Tongue (tissue), 2 donors: ENCODE data around the gene SIX4. TPM values are rescaled to one million over a fixed set of nuclear protein-coding genes. Genes with fewer than 3 reads are reported as not detected.
"Not testable (repeated sequence)": the region's sequence is repeated elsewhere in the genome, so short reads cannot be mapped to it uniquely, and the experiment has no call there.

Experiments used
- DNase-seq: peaks from one replicate; pipeline ENCODE4 v3.0.0-alpha.2; 2015
- total RNA-seq: library from RNA; depleted of rRNA; stranded (reverse); fragments of >200 nt; gene quantifications from one replicate; pipeline ENCODE4 v1.2.3, GENCODE V29; 2014

Gene SIX4
- total RNA-seq, result 30.6 TPM

- DNase-seq, result peak; percentile 94
These were observed at the start of gene SIX4 for GRCh38 chr14:60723907-60724618. SIX4 (minus strand) TSS chr14:60724351; CDS start chr14:60724074, 277 bp downstream.

- no peak for DNase-seq
These were observed 49.4 kb upstream of the SIX4 start for GRCh38 chr14:60773558-60773957.

GRCh38 chr14:60771117-60771516, 47.0 kb upstream of the SIX4 start:
- DNase-seq, result no peak

- DNase-seq, result no peak
These were observed 44.5 kb upstream of the SIX4 start for GRCh38 chr14:60768602-60769001.

GRCh38 chr14:60760644-60761364, 36.7 kb upstream of the SIX4 start:
- DNase-seq, result no peak

- DNase-seq, result no peak
These were observed 36.1 kb upstream of the SIX4 start for GRCh38 chr14:60760209-60760608.

- peak; percentile 82 for DNase-seq
These were observed 34.7 kb upstream of the SIX4 start for GRCh38 chr14:60758885-60759284.

- no peak for DNase-seq
These were observed 33.4 kb upstream of the SIX4 start for GRCh38 chr14:60757567-60758002.

GRCh38 chr14:60756847-60757246, 32.7 kb upstream of the SIX4 start:
- DNase-seq, result peak; percentile 45

GRCh38 chr14:60753264-60754119, 29.3 kb upstream of the SIX4 start:
- no peak for DNase-seq

GRCh38 chr14:60744566-60744965, 20.4 kb upstream of the SIX4 start:
- no peak for DNase-seq

- DNase-seq, result no peak
These were observed 14.8 kb upstream of the SIX4 start for GRCh38 chr14:60738843-60739508.

GRCh38 chr14:60736494-60736893, 12.3 kb upstream of the SIX4 start:
- peak; percentile 43 for DNase-seq

GRCh38 chr14:60735416-60735815, 11.3 kb upstream of the SIX4 start:
- peak; percentile 28 for DNase-seq

- DNase-seq, result peak; percentile 92
These were observed 10.5 kb upstream of the SIX4 start, which contains the start of gene MNAT1 for GRCh38 chr14:60734465-60735242. MNAT1 (plus strand) TSS chr14:60734761; CDS start chr14:60734863, 102 bp downstream.

GRCh38 chr14:60732840-60733483, 8.8 kb upstream of the SIX4 start:
- no peak for DNase-seq

- DNase-seq, result not testable (repeated sequence)
These were observed 7.1 kb upstream of the SIX4 start for GRCh38 chr14:60731291-60731690.

GRCh38 chr14:60723116-60723906, 840 bp downstream of the SIX4 start:
- DNase-seq, result peak; percentile 72

- peak; percentile 80 for DNase-seq
These were observed 1.6 kb downstream of the SIX4 start for GRCh38 chr14:60722357-60723115.
